Liver (tissue), 9 donors: ENCODE results near the gene DSCAML1. TPM values are rescaled to one million over a fixed set of nuclear protein-coding genes. Genes with fewer than 3 reads are reported as not detected.

ENCODE experiments used
- DNase-seq: peaks from one replicate; pipeline ENCODE4 v3.0.0-alpha.2; 2017; ENCODE audit warnings: low spot score
- H3K27ac ChIP-seq, 2 donors: one replicate each; pipeline ENCODE4 v1.7.0; 2013; ENCODE audit warnings: inconsistent platforms in 2 of 2, low read length in 2 of 2, control low read depth in 1 of 2, low read depth in 1 of 2, mild to moderate bottlenecking in 1 of 2
- H3K27me3 ChIP-seq, 4 donors: one replicate each; pipeline versions ENCODE4 v1.6.1 to v1.7.0; 2013; ENCODE audit warnings: low read length in 3 of 4, inconsistent platforms in 1 of 4, mild to moderate bottlenecking in 1 of 4, moderate library complexity in 1 of 4; ENCODE audit not compliant: control insufficient read depth in 4 of 4, insufficient read depth in 4 of 4
- H3K36me3 ChIP-seq, 4 donors: one replicate each; pipeline versions ENCODE4 v1.6.1 to v1.7.0; 2013; ENCODE audit warnings: low read length in 3 of 4, mild to moderate bottlenecking in 3 of 4, low read depth in 1 of 4, moderate library complexity in 1 of 4; ENCODE audit not compliant: control insufficient read depth in 4 of 4, insufficient read depth in 3 of 4
- H3K4me1 ChIP-seq, 4 donors: one replicate each; pipeline versions ENCODE4 v1.6.1 to v1.7.0; 2013; ENCODE audit warnings: low read length in 3 of 4, mild to moderate bottlenecking in 3 of 4, moderate library complexity in 1 of 4; ENCODE audit not compliant: control insufficient read depth in 4 of 4, insufficient read depth in 4 of 4
- H3K4me3 ChIP-seq, 3 donors: one replicate each; pipeline versions ENCODE4 v1.6.1 to v1.7.0; 2013; ENCODE audit warnings: low read length in 3 of 3, control low read depth in 1 of 3, low read depth in 1 of 3, mild to moderate bottlenecking in 1 of 3
- H3K9ac ChIP-seq, 2 donors: one replicate each; pipeline ENCODE4 v1.7.0; 2013; ENCODE audit warnings: low read length in 2 of 2, mild to moderate bottlenecking in 2 of 2, moderate library complexity in 2 of 2, control low read depth in 1 of 2, low read depth in 1 of 2
- H3K9me3 ChIP-seq, 4 donors: one replicate each; pipeline versions ENCODE4 v1.6.1 to v1.7.0; 2013; ENCODE audit warnings: low read length in 3 of 4; ENCODE audit not compliant: control insufficient read depth in 4 of 4
- ATF3 ChIP-seq: IDR thresholded peaks from 2 replicates; pipeline ENCODE4 v1.6.1; 2016; ENCODE audit warnings: antibody characterized with exemption
- CTCF ChIP-seq: fragments of 150-350 bp; IDR thresholded peaks from 2 replicates; pipeline ENCODE4 v1.5.1; 2017; ENCODE audit warnings: improper control_type of control experiment, low read depth, low read length; ENCODE audit not compliant: missing input control
- EGR1 ChIP-seq, 2 donors: IDR thresholded peaks; 2 replicates each; pipeline ENCODE4 v1.6.1; 2016 to 2018; ENCODE audit warnings: antibody characterized with exemption in 2 of 2, low read depth in 2 of 2
- FOXA1 ChIP-seq: IDR thresholded peaks from 2 replicates; pipeline ENCODE4 v1.6.1; 2016; ENCODE audit warnings: antibody characterized with exemption
- FOXA2 ChIP-seq: IDR thresholded peaks from 2 replicates; pipeline ENCODE4 v1.6.1; 2016; ENCODE audit warnings: antibody characterized with exemption
- GABPA ChIP-seq, 2 donors: IDR thresholded peaks in 1 of 2; conservative IDR thresholded peaks in 1 of 2; 2 replicates each; pipeline ENCODE4 v1.6.1; 2016; ENCODE audit warnings: antibody characterized with exemption in 2 of 2, mild to moderate bottlenecking in 1 of 2, moderate library complexity in 1 of 2
- HNF4A ChIP-seq, 2 donors: conservative IDR thresholded peaks; 2 replicates each; pipeline ENCODE4 v1.6.1; 2016; ENCODE audit warnings: antibody characterized with exemption in 2 of 2, mild to moderate bottlenecking in 2 of 2
- HNF4G ChIP-seq: IDR thresholded peaks from 2 replicates; pipeline ENCODE4 v1.6.1; 2016; ENCODE audit warnings: antibody characterized with exemption
- JUND ChIP-seq, 2 donors: IDR thresholded peaks; 2 replicates each; pipeline ENCODE4 v1.6.1; 2016; ENCODE audit warnings: antibody characterized with exemption in 2 of 2
- MAX ChIP-seq: IDR thresholded peaks from 2 replicates; pipeline ENCODE4 v1.6.1; 2016; ENCODE audit warnings: antibody characterized with exemption
- NR2F2 ChIP-seq: IDR thresholded peaks from 2 replicates; pipeline ENCODE4 v1.6.1; 2016; ENCODE audit warnings: antibody characterized with exemption
- RAD21 ChIP-seq, 2 donors: IDR thresholded peaks; 2 replicates each; pipeline ENCODE4 v1.6.1; 2016; ENCODE audit warnings: antibody characterized with exemption in 2 of 2, mild to moderate bottlenecking in 2 of 2
- REST ChIP-seq: IDR thresholded peaks from 2 replicates; pipeline ENCODE4 v1.6.1; 2016; ENCODE audit warnings: antibody characterized with exemption, mild to moderate bottlenecking
- RXRA ChIP-seq, 2 donors: IDR thresholded peaks; 2 replicates each; pipeline ENCODE4 v1.6.1; 2017 to 2018; ENCODE audit warnings: antibody characterized with exemption in 2 of 2, mild to moderate bottlenecking in 1 of 2
- TAF1 ChIP-seq: conservative IDR thresholded peaks from 2 replicates; pipeline ENCODE4 v1.6.1; 2016; ENCODE audit warnings: antibody characterized with exemption, mild to moderate bottlenecking
- YY1 ChIP-seq: IDR thresholded peaks from 2 replicates; pipeline ENCODE4 v1.6.1; 2016; ENCODE audit warnings: antibody characterized with exemption, mild to moderate bottlenecking
- WGBS: extraction: QIAGEN DNeasy Blood & Tissue Kit; methylation state at CpG from one replicate; pipeline ENCODE4 v1.1.7; 2013; 5-methylcytosine and 5-hydroxymethylcytosine counted together
- polyA plus RNA-seq, 2 donors: library from polyadenylated mRNA; stranded (reverse) in 1 of 2; unstranded in 1 of 2; fragments of 200-250 nt in 1 of 2; fragments of >200 nt in 1 of 2; fragmentation: Nextera tagmentation in 1 of 2; extraction: Ambion mirVana in 1 of 2; gene quantifications; one replicate each; pipeline versions ENCODE4 v1.2.1 to v1.2.3, GENCODE V29; 2013 to 2015
- total RNA-seq, 2 donors: library from RNA; depleted of rRNA; stranded (reverse); fragments of >200 nt; gene quantifications; one replicate each; pipeline ENCODE4 v1.2.3, GENCODE V29; 2014
- donor health status: healthy.
- donor health status: healthy.
- donor health status: healthy.
- donor health status: healthy.
- donor health status: healthy.

Gene DSCAML1
- total and polyA plus RNA-seq, 4 donors, result 0.07 to 0.42 (median 0.20) TPM

- H3K4me1 ChIP-seq, result no peaks in the 10 kb centered on the region
- H3K36me3 ChIP-seq, result no peaks in the 10 kb centered on the region
- no peak for DNase-seq
- H3K27me3 ChIP-seq, result peaks cover 0 to 4% (median 0%) of the 10 kb centered on the region in 4 donors
- no peak for TF ChIP-seq TAF1
- TF ChIP-seq REST, result no peak
- TF ChIP-seq FOXA1, result no peak
- TF ChIP-seq MAX, result no peak
- TF ChIP-seq EGR1 (IDR thresholded peaks at IDR 0.05; ENCODE audit: low read depth in 2 of 2), result no peak
- TF ChIP-seq HNF4A (conservative IDR thresholded peaks at IDR 0.05), result no peak
- no peak for TF ChIP-seq HNF4G
- TF ChIP-seq GABPA (IDR thresholded peaks at IDR 0.05 in 1 of 2, conservative IDR thresholded peaks at IDR 0.05 in 1 of 2), result no peak
- no peak for TF ChIP-seq JUND (IDR thresholded peaks at IDR 0.05)
- TF ChIP-seq ATF3, result no peak
- no peak for TF ChIP-seq YY1
- TF ChIP-seq NR2F2, result no peak
- no peak for TF ChIP-seq RAD21 (IDR thresholded peaks at IDR 0.05)
- no peak for TF ChIP-seq CTCF
- no peak for TF ChIP-seq RXRA (IDR thresholded peaks at IDR 0.05)
- TF ChIP-seq FOXA2, result no peak
- H3K9ac ChIP-seq, result no peak overlapping the region
- H3K9me3 ChIP-seq, result no peaks in the 10 kb centered on the region
- H3K27ac ChIP-seq, result no peak overlapping the region
- H3K4me3 ChIP-seq, result no peak overlapping the region
- WGBS, result 82% methylated on average over 20 of the region's 20 CpGs
Observed at GRCh38 chr11:117643606-117644300, 153.3 kb downstream of the DSCAML1 start.

- peaks cover 0 to 4% (median 0%) of the 10 kb centered on the region in 4 donors for H3K27me3 ChIP-seq
- no peak overlapping the region for H3K4me3 ChIP-seq
- DNase-seq, result no peak
- no peak for TF ChIP-seq RXRA (IDR thresholded peaks at IDR 0.05)
- no peak for TF ChIP-seq NR2F2
- TF ChIP-seq FOXA1, result no peak
- 76% methylated on average over 3 of the region's 3 CpGs for WGBS
- no peak overlapping the region for H3K27ac ChIP-seq
- no peak overlapping the region for H3K9ac ChIP-seq
- H3K36me3 ChIP-seq, result no peaks in the 10 kb centered on the region
- H3K9me3 ChIP-seq, result no peaks in the 10 kb centered on the region
- no peaks in the 10 kb centered on the region for H3K4me1 ChIP-seq
Observed at GRCh38 chr11:117642835-117643234, 154.2 kb downstream of the DSCAML1 start.
